Cardiac fibroblast (primary cell): ENCODE measurements around the gene KBTBD12.
A peak's percentile ranks its signal among the peaks of the same experiment; 100 is the strongest.

ENCODE experiments used
- DNase-seq, 2 donors: peaks; one replicate each; pipeline versions ENCODE4 v3.0.0 to v3.0.0-alpha.2; 2010; ENCODE audit warnings: low read depth in 2 of 2
- H3K4me3 ChIP-seq, 2 donors: replicated peaks in 1 of 2; 1 replicate in 1 of 2; 2 replicates in 1 of 2; pipeline ENCODE4 v1.5.1; 2011; ENCODE audit warnings: low read depth in 2 of 2, low read length in 2 of 2, mild to moderate bottlenecking in 2 of 2, moderate library complexity in 1 of 2
- TF ChIP-seq, protein P1 (sequence below): IDR thresholded peaks from one replicate; pipeline ENCODE4 v1.5.1; 2011; ENCODE audit warnings: low read depth, mild to moderate bottlenecking, low read length, inconsistent platforms

The KBTBD12 gene

DNA sequence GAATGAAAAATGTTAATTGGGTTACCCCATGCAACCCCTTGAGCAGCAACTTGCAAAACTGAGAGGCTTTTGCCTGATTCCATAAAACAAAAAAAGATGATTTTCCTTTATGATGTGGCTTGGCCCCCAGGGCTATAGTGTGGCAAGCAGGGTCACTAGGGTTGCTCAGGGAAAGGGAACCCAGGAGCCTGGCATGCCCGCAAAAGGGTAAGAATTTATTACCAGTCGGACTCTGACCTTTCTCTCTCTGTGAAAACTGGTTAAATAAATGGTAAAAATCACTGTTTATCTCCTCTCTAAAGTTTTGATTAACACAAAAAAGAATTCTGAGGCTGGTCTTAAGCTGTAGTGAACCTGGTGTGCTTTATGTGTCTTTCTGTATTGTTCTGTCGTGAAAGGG, 99.5 kb downstream of the KBTBD12 start:
- no peak overlapping the region for H3K4me3 ChIP-seq
- TF ChIP-seq, protein P1, sequence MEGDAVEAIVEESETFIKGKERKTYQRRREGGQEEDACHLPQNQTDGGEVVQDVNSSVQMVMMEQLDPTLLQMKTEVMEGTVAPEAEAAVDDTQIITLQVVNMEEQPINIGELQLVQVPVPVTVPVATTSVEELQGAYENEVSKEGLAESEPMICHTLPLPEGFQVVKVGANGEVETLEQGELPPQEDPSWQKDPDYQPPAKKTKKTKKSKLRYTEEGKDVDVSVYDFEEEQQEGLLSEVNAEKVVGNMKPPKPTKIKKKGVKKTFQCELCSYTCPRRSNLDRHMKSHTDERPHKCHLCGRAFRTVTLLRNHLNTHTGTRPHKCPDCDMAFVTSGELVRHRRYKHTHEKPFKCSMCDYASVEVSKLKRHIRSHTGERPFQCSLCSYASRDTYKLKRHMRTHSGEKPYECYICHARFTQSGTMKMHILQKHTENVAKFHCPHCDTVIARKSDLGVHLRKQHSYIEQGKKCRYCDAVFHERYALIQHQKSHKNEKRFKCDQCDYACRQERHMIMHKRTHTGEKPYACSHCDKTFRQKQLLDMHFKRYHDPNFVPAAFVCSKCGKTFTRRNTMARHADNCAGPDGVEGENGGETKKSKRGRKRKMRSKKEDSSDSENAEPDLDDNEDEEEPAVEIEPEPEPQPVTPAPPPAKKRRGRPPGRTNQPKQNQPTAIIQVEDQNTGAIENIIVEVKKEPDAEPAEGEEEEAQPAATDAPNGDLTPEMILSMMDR: no peak
- no peak for DNase-seq

DNA sequence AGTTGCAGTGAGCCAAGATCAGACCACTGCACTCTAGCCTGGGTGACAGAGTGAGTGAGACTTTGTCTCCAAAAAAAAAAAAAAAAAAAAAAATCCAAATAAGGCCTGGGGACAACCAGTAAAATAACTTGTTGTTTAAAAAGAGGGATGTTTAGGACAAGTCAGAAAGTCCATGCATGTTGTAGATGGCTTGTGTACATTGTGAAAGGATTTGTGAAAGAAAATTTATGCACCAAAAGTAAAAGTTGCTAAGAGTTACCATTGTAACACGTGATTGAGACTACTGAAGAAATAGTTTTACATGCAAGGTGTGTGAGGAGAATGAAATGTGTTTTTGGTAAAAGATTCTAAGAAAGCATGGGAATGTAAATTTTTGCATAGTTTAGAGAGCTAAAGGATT, 101.5 kb downstream of the KBTBD12 start:
- no peak overlapping the region for H3K4me3 ChIP-seq
- TF ChIP-seq, protein P1: no peak
- DNase-seq: no peak

DNA sequence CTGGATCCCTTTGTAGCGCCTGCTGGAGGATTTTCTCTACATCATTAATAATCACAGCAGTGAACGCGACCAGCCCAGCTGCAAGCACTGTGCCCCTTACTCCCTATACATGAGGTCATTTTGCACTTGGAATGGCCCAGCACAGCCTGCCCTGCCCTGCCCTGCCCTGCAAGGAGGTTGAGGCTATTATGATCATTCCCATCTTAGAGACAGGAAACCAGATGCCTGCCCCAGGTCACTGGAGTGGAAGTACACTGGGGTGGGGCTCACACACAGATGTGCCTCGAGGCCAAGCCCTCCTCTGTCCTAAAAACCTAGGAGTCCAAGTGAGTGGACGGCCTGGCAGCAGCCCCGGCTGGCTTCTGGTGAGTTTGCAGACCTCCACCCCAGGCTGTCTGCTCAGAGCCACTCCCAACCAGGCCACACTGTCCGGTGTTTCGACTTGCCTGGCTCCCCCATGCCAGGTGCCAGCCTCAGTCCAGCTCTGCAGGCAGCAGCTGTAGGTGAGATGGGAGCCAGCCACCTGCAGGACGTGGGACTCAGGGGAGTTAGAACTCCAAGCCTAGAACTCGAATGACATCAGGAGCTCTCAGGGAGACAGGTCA, 106.8 kb downstream of the KBTBD12 start:
- TF ChIP-seq, protein P1: no peak
- H3K4me3 ChIP-seq: no peak overlapping the region
- DNase-seq: no peak

- peak in 1 of 2 donors; percentile 10 for DNase-seq
- TF ChIP-seq, protein P1: no peak
- no peak overlapping the region for H3K4me3 ChIP-seq
Measured at GRCh38 chr3:128033102-128033501, 118.1 kb downstream of the KBTBD12 start.

DNA sequence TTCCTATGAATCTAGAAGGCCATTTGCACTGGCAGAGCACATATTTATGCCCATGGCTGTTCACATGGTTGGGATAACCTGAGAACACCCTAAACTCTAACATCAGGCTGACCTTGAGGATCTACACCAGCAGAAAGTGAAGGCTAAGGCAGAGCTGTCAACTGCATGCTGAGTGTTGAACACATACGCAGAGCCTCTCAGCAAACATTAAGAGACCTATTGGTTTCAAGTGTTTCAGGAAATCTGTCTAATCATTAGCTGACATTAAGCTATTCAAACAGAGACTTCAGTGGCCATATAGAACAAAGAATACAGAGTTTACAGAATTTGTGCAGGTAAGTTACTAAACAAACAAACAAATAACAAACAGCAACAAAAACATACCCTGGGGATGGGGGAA, 121.1 kb downstream of the KBTBD12 start:
- no peak for DNase-seq
- TF ChIP-seq, protein P1: no peak
- no peak overlapping the region for H3K4me3 ChIP-seq
